PC-9 (cell line): ENCODE data around the gene CCDC92. TPM values are rescaled to one million over a fixed set of nuclear protein-coding genes. Genes with fewer than 3 reads are reported as not detected.

ENCODE experiments used
- BruUV-seq: library from RNA; stranded (reverse); fragments of 400-500 nt; replicated peaks from 2 replicates; lab custom pipeline; 2021; lab: Mats Ljungman, UMichigan
- CTCF ChIA-PET: fragments of 300-600 bp; sonication (Branson Sonifier 250); formaldehyde crosslinking; loops from one replicate; lab custom pipeline; 2022; ENCODE audit warnings: antibody characterized with exemption; lab: Charles Lee
- POLR2A ChIA-PET: fragments of 300-600 bp; sonication (Branson Sonifier 250); formaldehyde crosslinking; loops from one replicate; lab custom pipeline; 2022; ENCODE audit warnings: antibody characterized with exemption; ENCODE audit not compliant: unreplicated experiment; lab: Charles Lee
- DNase-seq, 2 experiments: peaks; one replicate each; pipeline versions ENCODE4 v3.0.0 to v3.0.0-alpha.2; 2015 to 2022; ENCODE audit warnings: mixed read lengths in 1 of 2
- H2AFZ ChIP-seq: fragments of 200-600 bp; sonication (generic); 2 replicates; pipeline ENCODE4 v1.8.1; 2017; ENCODE audit warnings: antibody characterized with exemption
- H3F3A ChIP-seq: fragments of 200-600 bp; sonication (generic); 2 replicates; pipeline ENCODE4 v1.8.1; 2017; ENCODE audit warnings: antibody characterized with exemption, mild to moderate bottlenecking, low read depth; ENCODE audit not compliant: insufficient read depth
- H3K27ac ChIP-seq: fragments of 200-600 bp; sonication (generic); 2 replicates; pipeline ENCODE4 v1.6.1; 2016; ENCODE audit warnings: mixed run types
- H3K27me3 ChIP-seq: fragments of 200-600 bp; sonication (generic); 2 replicates; pipeline ENCODE4 v1.6.1; 2016; ENCODE audit warnings: low read depth, mixed run types; ENCODE audit not compliant: insufficient read depth
- H3K36me3 ChIP-seq: fragments of 200-600 bp; sonication (generic); 2 replicates; pipeline ENCODE4 v1.6.1; 2016; ENCODE audit warnings: low read depth, mixed run types
- H3K4me1 ChIP-seq: fragments of 200-600 bp; sonication (generic); replicated peaks from 2 replicates; pipeline ENCODE4 v1.6.1; 2016; ENCODE audit warnings: mixed run types; ENCODE audit not compliant: insufficient read depth
- H3K4me2 ChIP-seq: fragments of 200-600 bp; sonication (generic); 2 replicates; pipeline ENCODE4 v1.6.1; 2017; ENCODE audit warnings: mixed run types
- H3K4me3 ChIP-seq: fragments of 200-600 bp; sonication (generic); 2 replicates; pipeline ENCODE4 v1.6.1; 2016; ENCODE audit warnings: mixed run types
- H3K79me2 ChIP-seq: fragments of 200-600 bp; sonication (generic); 2 replicates; pipeline ENCODE4 v1.6.1; 2017; ENCODE audit warnings: low read depth, mixed run types
- H3K9me2 ChIP-seq: fragments of 200-600 bp; sonication (generic); 2 replicates; pipeline ENCODE4 v1.8.1; 2017; ENCODE audit warnings: mild to moderate bottlenecking; ENCODE audit not compliant: insufficient read depth
- H3K9me3 ChIP-seq: fragments of 200-600 bp; sonication (generic); 2 replicates; pipeline ENCODE4 v1.8.1; 2016; ENCODE audit warnings: low read depth; ENCODE audit not compliant: insufficient read depth
- H4K20me1 ChIP-seq: fragments of 200-600 bp; sonication (generic); 2 replicates; pipeline ENCODE4 v1.8.1; 2017; ENCODE audit not compliant: insufficient read depth
- CTCF ChIP-seq: fragments of 200-600 bp; sonication (generic); conservative IDR thresholded peaks from 2 replicates; pipeline ENCODE4 v1.6.1; 2017; ENCODE audit warnings: mixed run types, antibody characterized with exemption, mild to moderate bottlenecking, moderate library complexity
- EZH2 ChIP-seq: fragments of 200-600 bp; sonication (generic); IDR thresholded peaks from 2 replicates; pipeline ENCODE4 v1.8.0; 2017; ENCODE audit warnings: antibody characterized with exemption, low read depth
- intact Hi-C: fragments of 100-400 bp; cut with micrococcal nuclease; formaldehyde crosslinking; loops from one replicate; pipeline ENCODE4 v1.10.0; 2022; ENCODE audit not compliant: unreplicated experiment
- total RNA-seq: library from RNA; stranded (reverse); gene quantifications from 2 replicates; pipeline ENCODE4 v1.2.3, GENCODE V29; 2021

The CCDC92 gene
- total RNA-seq, 1 experiment from 2014 or later: 28.0 TPM

GRCh38 chr12:123941624-123942237 lies 30.9 kb downstream of the CCDC92 start:
- H3K4me1 ChIP-seq: no peaks in the 10 kb centered on the region
- H3K79me2 ChIP-seq: no peaks in the 10 kb centered on the region
- no peaks in the 10 kb centered on the region for H3K36me3 ChIP-seq
- intact Hi-C loops: no loop called here
- no peak overlapping the region for H2AFZ ChIP-seq
- ChIA-PET CTCF (no interaction called here), POLR2A (no interaction called here)
- no peak overlapping the region for H3K27ac ChIP-seq
- DNase-seq: no peak
- no peaks in the 10 kb centered on the region for H3F3A ChIP-seq
- no peak overlapping the region for H3K4me3 ChIP-seq
- no peaks in the 10 kb centered on the region; the same call in 1 of the 2 replicates for H3K9me3 ChIP-seq
- H3K9me2 ChIP-seq: no peaks in the 10 kb centered on the region
- BruUV-seq: no TSS peak
- H4K20me1 ChIP-seq: no peaks in the 10 kb centered on the region
- H3K4me2 ChIP-seq: no peak overlapping the region
- no peaks in the 10 kb centered on the region for H3K27me3 ChIP-seq
- TF ChIP-seq CTCF (no peak), EZH2 (no peak)

- H3K4me3 ChIP-seq: no peak overlapping the region
- ChIA-PET POLR2A (no interaction called here), CTCF (no interaction called here)
- no peaks in the 10 kb centered on the region for H3K9me2 ChIP-seq
- TF ChIP-seq EZH2 (no peak), CTCF (no peak)
- no peak overlapping the region for H3K4me2 ChIP-seq
- no TSS peak for BruUV-seq
- no peaks in the 10 kb centered on the region for H3K27me3 ChIP-seq
- no peaks in the 10 kb centered on the region for H3K36me3 ChIP-seq
- H2AFZ ChIP-seq: no peak overlapping the region
- H3F3A ChIP-seq: no peaks in the 10 kb centered on the region
- no peaks in the 10 kb centered on the region for H3K4me1 ChIP-seq
- no peaks in the 10 kb centered on the region for H4K20me1 ChIP-seq
- no peak for DNase-seq
- intact Hi-C loops: no loop called here
- no peak overlapping the region for H3K27ac ChIP-seq
- no peaks in the 10 kb centered on the region; the same call in 1 of the 2 replicates for H3K9me3 ChIP-seq
- H3K79me2 ChIP-seq: no peaks in the 10 kb centered on the region
Measured at GRCh38 chr12:123941000-123941399, 31.6 kb downstream of the CCDC92 start.

- ChIA-PET CTCF (no interaction called here), POLR2A (no interaction called here)
- Histone ChIP-seq H3K27me3 (no peaks in the 10 kb centered on the region), H3K4me3 (no peak overlapping the region), H4K20me1 (no peaks in the 10 kb centered on the region), H3K4me2 (no peak overlapping the region), H2AFZ (no peak overlapping the region), H3K27ac (no peak overlapping the region), H3F3A (no peaks in the 10 kb centered on the region), H3K79me2 (no peaks in the 10 kb centered on the region), H3K9me2 (no peaks in the 10 kb centered on the region), H3K36me3 (no peaks in the 10 kb centered on the region), H3K4me1 (no peaks in the 10 kb centered on the region), H3K9me3 (no peaks in the 10 kb centered on the region; the same call in 1 of the 2 replicates)
- intact Hi-C loops: no loop called here
- no TSS peak for BruUV-seq
- no peak for TF ChIP-seq EZH2
- no peak for TF ChIP-seq CTCF
- no peak for DNase-seq
Measured at GRCh38 chr12:123940627-123940966, 32.0 kb downstream of the CCDC92 start.
